IPS-11a (cell line): ENCODE results near the gene THAP4.
A peak's percentile ranks its signal among the peaks of the same experiment; 100 is the strongest.
"Not testable (repeated sequence)": the region's sequence is repeated elsewhere in the genome, so short reads cannot be mapped to it uniquely, and the experiment has no call there.

Experiments
- H3K4me3 ChIP-seq: one replicate; pipeline ENCODE4 v1.5.1; 2013; ENCODE audit warnings: low read depth, low read length, control low read depth

Gene THAP4

GRCh38 chr2:241566021-241566420 is 70.9 kb downstream of the THAP4 start:
- not testable (repeated sequence) for H3K4me3 ChIP-seq

- H3K4me3 ChIP-seq = no peak overlapping the region
Measured at GRCh38 chr2:241565411-241565810, 71.5 kb downstream of the THAP4 start.

DNA sequence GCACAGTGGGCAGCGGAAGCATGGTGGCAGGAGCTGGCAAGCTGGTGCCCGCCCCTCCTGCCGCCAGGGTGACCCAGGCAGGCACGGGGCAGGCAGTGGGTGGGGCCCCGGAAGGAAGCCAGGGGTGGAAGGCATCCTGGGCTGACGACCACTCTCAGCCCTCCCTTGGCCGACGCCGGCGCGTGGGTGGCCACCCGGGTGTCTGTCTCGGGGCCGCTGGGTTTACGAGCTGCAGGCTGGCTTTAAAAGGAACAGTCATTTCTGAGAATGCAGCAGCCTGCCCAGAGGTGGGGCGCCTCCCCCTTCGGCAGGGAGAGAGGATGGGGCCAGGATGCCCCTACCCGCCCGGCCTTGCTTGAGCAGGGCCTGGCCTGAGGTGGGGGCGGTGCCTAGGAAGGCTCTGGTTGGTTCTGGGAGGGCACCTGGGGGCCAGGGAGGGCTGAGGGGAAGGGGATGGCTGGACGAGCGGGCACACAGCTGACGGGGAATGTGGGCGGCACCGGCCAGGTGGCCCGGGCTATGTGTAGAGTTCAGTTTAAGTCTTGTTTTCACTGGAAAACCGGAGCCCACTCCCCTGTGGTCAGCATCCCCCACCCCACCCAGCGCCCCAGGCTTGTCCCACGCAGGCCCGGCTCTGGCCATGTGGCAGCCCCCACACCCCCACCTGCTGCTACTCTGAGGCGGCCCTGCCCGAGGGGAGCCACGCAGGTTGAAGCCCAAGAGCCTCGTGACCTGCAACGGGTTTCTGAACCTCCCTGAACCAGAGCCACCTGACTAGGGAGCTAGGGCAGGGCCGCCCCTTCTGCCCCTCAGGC is 72.2 kb downstream of the THAP4 start:
- H3K4me3 ChIP-seq = no peak overlapping the region

- no peak overlapping the region for H3K4me3 ChIP-seq
Measured at GRCh38 chr2:241563981-241564595, 72.9 kb downstream of the THAP4 start.

DNA sequence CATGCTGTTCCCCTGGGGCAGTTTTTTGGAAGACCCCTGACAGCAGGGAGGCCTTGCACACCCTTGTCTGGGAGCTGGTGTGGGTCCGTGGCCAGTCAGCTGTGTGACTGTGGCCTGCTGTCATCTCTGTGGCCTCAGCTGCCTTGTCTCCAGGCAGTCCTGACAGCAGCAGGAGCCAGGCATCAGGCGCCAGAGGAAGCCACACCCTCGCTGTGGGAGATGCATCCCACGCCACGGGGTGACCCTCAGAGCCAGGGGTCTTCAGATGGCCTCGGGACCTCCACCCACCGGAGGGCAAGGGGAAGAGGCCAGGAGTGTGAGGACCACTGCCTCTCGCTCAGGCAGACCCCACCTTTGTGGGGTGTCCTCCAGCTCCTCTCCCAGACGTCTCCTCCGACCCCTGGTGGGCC is 73.4 kb downstream of the THAP4 start:
- H3K4me3 ChIP-seq = no peak overlapping the region

DNA sequence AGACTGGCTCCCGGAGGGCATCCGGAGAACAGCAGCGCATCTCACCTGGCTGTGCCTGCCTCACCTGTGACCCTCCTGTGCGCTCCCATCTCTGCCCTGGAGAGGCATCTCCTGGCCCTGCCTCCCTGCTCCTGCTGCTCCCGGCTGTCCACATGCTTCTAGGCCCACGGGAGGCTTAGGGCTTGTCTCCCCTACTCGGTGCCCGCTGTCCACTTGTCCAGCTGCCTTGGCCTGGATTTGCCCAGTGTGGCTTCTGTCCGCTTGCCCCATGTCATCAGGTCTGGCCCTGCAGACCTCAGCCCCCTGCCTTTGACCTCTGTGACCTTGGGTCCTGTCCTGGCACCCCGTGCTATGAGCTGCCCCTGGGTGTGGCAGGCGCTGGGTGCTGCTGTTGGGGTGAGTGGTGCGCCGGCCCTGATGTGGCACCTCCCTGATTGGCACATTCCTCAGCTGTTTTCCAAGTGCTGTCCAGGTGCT is 73.9 kb downstream of the THAP4 start:
- no peak overlapping the region for H3K4me3 ChIP-seq

DNA sequence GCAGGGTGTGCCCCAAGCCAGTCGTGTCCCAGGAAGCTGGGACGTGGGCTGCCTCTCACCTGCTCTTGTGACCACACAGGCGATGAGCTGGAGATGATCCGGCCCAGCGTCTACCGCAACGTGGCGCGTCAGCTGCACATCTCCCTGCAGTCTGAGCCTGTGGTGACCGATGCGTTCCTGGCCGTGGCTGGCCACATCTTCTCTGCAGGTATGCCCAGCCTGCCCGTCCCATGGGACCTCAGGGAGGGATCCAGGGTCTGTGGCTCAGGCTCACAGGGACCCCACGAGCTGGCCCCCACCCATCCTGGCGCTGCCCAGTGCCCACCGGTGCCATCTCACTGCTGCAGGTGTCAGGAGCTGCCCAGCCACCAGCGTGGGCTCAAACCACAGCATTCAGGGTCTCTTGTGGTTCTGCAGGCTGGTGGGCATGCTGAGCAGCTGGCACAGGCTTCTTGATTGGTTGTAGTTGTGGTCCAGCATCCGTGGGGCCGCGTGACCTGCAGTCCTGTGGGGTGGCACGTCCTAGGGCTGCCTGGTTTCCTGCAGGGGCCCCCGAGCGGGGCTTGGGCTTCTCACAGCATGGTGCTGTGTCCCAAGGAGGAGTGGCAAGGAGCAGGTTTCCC is 74.6 kb downstream of the THAP4 start:
- no peak overlapping the region for H3K4me3 ChIP-seq

- no peak overlapping the region for H3K4me3 ChIP-seq
Measured at GRCh38 chr2:241561832-241562231, 75.1 kb downstream of the THAP4 start.

DNA sequence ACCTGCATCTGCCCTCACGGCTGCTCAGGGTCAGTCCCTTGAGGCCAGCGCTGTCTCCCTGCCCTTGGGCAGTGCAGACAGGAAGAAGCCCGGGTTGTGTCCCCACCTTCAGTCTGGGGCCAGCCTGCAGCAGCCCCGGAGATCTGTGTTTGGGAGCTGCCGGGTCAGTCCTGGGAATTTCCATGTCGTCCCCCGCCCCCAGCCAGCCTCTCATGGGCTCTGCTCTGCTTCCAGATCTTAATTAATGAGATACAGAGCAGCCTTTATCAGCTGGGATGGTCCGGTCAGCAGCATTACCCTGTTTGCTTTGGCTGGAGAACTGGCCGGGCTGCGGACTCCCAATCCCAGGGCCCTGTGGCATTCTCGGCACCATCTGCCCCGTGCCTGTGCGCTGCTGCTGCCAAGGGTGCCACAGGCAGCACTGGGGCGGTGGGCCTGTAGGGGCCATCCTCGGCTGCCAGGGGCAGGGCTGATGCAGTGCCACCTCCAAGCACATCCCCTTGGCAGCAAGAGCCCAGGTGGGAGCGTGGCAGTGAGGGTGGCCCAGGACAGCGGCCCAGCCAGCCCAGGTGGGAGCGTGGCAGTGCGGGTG is 76.0 kb downstream of the THAP4 start:
- no peak overlapping the region for H3K4me3 ChIP-seq

GRCh38 chr2:241560162-241560882 is 76.6 kb downstream of the THAP4 start:
- H3K4me3 ChIP-seq = no peak overlapping the region

- H3K4me3 ChIP-seq = peak overlapping the region; percentile 67
Measured at GRCh38 chr2:241559323-241560161, 77.4 kb downstream of the THAP4 start.

GRCh38 chr2:241558532-241559322 is 78.2 kb downstream of the THAP4 start, which contains the start of gene BOK:
BOK (plus strand) TSS chr2:241558745; CDS start chr2:241559484, 739 bp downstream.
- H3K4me3 ChIP-seq = peak within 1 kb of the TSS; percentile 67

DNA sequence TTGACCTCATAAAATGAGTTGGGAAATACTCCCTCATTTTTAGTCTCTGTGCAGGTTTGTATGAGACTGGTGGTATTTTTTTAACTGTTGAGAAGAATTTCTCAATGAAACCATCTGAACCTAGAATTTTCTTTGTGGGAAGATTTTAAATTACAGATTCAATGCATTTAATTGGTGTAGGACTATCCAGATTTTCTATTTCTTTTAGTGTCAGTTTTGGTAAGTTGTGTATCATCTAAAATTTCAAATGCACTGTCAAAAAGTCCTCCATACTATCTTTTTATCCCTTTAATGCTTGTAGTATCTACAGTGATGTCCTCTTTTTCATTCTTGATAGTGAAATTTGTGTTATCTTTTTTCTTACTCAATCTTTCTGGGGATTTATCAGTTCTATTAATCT is 80.2 kb downstream of the THAP4 start:
- H3K4me3 ChIP-seq = no peak overlapping the region

- H3K4me3 ChIP-seq = no peak overlapping the region
Measured at GRCh38 chr2:241555711-241556110, 81.2 kb downstream of the THAP4 start.

- no peak overlapping the region for H3K4me3 ChIP-seq
Measured at GRCh38 chr2:241554610-241555322, 82.2 kb downstream of the THAP4 start.

DNA sequence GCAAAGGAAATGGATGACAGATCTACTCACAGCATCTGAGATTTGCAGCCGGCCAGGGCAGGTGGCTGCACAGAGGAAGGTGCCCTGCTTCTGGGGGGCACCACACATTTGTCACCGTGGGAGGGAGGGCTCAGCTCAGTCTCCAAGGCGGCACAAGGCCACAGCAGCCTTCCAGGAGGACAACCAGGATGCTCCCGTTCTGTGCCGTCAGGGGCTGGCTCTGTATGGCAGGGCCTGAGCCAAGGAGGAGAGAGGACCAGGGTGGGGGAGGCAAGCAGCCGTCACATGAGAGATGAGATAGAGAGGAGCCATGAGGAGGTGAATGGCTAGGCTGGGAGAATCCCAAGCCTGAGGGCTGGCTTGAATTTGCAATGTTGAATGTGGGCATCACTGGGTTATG is 83.0 kb downstream of the THAP4 start:
- H3K4me3 ChIP-seq = no peak overlapping the region

DNA sequence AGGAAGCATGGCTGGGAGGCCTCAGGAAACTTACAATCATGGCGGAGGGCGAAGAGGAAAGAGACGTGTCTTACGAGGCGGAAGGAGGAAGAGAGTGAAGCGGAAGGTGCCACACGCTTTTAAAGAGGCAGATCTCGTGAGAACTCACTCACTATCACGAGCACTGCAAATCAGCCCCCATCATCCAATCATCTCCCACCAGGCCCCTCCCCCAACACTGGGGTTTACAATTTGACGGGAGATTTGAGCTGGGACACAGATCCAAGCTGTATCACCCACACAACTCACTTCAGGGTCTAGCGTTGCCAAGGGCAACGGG is 83.5 kb downstream of the THAP4 start:
- H3K4me3 ChIP-seq = no peak overlapping the region

DNA sequence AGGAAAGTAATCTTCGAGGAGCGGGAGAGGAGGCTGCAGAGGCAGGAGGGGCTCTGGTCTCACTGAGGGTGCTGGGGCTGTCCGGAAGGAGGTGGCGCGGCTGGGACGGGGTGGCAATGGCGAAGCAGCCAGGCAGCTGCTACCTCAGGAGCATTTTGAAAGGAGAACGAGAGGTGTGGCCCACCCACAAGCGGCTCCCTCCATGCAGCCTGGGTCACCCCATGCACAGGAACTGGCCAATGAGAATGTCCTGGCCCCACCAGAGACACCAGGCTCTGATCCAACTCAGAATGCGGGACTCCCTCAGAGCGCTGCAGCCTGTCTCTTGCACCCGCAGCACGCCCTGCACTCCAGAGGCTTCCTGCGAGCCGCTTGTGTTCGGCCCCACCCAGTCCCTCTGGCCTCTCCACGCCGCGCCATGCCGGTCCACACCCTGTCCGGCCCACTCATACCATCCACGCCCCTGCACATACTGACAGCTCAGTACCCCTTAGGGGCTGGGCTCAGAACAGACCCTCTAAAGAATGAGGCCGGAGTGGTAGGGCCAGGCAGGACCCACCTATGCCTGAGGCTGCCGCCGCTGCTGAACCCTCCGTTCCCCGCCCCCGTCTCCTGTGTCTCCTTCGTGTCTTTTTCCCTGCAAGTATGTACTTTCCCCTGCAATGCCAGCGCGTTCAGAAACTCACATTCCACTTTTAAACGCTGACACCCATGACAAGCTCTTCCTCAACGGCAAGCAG is 84.8 kb downstream of the THAP4 start:
- no peak overlapping the region for H3K4me3 ChIP-seq
